GM10266 (cell line): ENCODE measurements around the gene CAPN13.

ENCODE experiments used
- DNase-seq: peaks from one replicate; pipeline ENCODE4 v3.0.0; 2012; ENCODE audit errors: extremely low spot score
- TF ChIP-seq, protein P1 (sequence below): IDR thresholded peaks from 2 replicates; pipeline ENCODE4 v1.5.1; 2012; ENCODE audit warnings: mild to moderate bottlenecking, low read depth; ENCODE audit not compliant: control insufficient read depth, insufficient read depth; ENCODE audit errors: missing control alignments

CAPN13 gene

GRCh38 chr2:30710016-30710415, 97.2 kb downstream of the CAPN13 start:
- TF ChIP-seq, protein P1, sequence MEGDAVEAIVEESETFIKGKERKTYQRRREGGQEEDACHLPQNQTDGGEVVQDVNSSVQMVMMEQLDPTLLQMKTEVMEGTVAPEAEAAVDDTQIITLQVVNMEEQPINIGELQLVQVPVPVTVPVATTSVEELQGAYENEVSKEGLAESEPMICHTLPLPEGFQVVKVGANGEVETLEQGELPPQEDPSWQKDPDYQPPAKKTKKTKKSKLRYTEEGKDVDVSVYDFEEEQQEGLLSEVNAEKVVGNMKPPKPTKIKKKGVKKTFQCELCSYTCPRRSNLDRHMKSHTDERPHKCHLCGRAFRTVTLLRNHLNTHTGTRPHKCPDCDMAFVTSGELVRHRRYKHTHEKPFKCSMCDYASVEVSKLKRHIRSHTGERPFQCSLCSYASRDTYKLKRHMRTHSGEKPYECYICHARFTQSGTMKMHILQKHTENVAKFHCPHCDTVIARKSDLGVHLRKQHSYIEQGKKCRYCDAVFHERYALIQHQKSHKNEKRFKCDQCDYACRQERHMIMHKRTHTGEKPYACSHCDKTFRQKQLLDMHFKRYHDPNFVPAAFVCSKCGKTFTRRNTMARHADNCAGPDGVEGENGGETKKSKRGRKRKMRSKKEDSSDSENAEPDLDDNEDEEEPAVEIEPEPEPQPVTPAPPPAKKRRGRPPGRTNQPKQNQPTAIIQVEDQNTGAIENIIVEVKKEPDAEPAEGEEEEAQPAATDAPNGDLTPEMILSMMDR, result no peak
- DNase-seq, result no peak

- TF ChIP-seq, protein P1, result no peak
- DNase-seq, result no peak
Measured at GRCh38 chr2:30709516-30709915, 97.7 kb downstream of the CAPN13 start.

DNA sequence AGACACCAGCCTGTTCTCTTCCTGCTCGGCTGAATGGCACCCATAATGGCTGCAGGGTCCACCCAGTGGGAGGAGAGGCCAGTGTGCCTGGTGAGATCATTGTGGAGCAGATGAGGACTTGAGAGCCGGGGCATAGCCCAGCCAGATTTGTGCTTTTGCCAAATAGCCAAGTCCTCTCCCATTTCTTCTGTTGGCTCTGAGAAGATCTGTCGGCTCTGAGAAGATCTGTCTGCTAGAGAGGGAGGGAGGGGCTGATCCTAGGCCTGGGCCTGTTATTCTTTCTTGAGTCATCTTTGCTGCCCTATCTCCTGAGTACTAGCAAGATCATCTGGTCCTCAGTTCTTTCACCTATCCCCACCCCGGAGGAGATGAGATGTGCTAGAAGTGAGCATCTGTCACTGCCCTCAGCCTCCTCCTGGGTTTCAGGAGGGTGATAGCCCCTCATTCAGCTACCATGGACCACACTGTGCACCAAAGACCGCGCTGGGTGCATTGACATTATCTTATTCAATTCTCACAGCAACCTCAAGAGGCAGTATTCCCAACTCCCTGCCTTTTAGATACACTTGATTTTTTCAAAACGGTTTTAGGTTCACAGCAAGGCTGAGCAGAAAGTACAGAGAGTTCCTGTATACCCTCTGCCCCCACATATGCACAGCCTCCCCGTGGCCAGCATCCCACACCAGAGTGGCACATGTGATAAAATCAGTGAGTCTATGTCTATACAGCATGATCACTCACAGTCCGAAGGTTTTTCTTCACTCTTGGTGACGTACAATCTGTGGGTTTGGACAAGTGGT, 98.6 kb downstream of the CAPN13 start:
- TF ChIP-seq, protein P1, result no peak

DNA sequence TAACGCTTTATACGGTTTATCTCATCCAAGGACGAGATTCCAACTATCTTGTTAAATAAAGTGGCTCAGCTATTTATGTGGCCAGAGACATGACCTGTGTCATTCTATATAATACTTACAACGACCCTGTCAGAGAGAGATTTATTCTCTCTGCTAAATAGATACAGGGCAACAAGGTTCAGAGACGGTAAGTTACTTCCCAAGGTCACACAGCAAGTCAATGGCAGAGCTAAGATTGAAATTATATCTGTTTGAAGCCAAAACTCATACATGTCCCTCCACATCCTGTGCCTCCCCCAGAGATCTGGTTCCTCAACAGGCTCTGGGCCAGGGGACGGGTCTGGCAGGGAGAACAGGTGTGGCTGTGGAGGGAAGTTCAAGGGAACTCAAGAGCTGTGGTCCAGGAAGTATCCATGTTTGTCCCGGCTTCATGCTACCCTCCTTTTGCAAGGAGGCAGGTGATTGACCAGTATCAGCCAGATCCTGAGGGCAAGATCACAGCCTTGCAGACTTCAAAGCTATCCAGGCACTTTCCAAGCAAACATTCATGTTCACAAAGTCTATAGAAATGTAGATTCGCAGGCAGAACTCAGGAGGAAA, 99.8 kb downstream of the CAPN13 start:
- TF ChIP-seq, protein P1, result no peak
- no peak for DNase-seq

More for the DNA sequence above, 98.6 kb downstream of the CAPN13 start:
- no peak for DNase-seq

DNA sequence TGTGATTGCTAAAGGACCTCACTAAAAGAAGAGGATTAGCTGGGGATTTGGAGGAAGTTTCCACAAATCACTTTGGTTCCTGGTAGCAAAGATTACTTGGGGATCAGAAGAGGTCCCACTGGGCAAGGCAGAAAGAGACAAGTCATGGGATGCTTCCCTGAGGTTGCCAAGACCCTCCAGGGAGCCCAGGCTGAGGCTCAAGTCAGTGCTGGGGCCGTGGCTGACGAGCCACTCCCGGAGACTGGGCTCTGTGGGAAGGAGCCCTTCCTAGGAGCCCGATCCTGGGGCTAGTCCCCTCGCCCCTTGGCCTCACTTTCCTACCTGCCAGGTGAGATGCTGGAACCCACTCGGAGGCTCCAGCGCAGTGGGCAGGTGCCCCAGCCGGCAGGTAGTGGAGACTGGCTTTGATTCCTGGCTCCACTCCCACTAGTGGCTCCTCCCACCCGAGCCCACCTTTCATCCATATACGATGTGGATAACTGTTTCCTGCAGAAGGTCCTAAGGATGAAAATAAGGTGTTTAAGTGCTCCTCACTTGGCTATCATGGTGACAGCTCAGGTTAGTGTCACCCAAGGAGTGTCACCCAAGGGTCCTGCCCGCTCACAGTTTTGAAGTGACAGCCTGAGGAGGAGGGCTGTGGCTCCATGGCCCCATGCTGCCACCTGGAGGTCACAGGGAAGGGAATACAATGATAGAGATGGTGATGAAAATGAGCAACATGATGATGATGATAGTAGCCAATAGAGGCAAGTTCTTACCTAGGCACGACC, 100.5 kb downstream of the CAPN13 start:
- peak; percentile 60 for DNase-seq
- TF ChIP-seq, protein P1, result peak; percentile 88

DNA sequence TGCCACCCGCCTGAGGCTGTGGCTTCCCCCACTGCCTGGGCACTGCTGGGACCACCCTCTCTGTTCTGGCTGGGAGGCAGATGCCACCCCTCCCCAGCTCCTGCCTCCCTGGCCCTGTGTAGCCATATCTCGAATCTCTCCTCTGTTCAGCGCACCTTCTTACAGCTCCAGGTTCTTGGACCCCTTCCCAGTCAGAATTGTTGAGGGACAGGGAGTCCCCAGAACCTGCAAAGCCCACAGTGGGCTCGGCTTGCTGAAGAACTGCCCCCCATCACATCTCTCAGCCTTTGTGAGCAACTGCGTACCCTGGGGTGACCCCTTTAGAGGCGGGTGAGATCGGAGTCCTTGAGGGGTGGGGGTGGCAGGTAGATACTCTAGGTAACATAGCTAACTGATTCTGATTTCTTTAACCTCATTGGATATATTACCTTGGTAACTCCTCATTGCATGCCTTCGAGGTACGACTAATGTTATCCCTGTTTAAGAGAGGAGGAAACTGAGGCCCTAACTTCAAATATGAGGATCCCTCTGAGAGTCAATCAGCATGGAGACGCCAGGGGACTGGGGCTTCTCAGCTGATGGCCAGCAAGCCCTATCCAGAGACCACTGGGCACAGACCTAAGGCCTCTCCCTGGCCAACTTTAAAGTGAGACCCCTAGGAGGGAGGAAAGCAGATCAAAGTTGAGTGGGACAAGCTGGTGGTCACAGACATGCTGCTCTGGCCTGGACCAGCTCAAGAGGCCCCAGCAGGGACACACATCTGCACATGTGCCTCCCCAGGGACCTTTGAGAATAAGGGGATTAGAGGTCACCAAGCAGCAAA, 101.3 kb downstream of the CAPN13 start:
- TF ChIP-seq, protein P1, result no peak
- no peak for DNase-seq
